ENCODE data around the gene RYR1.
A peak's percentile ranks its signal among the peaks of the same experiment; 100 is the strongest.
"Not testable (repeated sequence)": the region's sequence is repeated elsewhere in the genome, so short reads cannot be mapped to it uniquely, and the experiment has no call there.

The RYR1 gene

GRCh38 chr19:38511074-38511708 lies 77.7 kb downstream of the RYR1 start:
- DNase-seq = no peak
- Mint-ChIP-seq H3K4me3 (no peak overlapping the region), H3K36me3 (ENCODE audit: low read depth) (no peaks in the 10 kb centered on the region), H3K9me3 (no peaks in the 10 kb centered on the region), H3K4me1 (ENCODE audit: low read depth) (peaks cover 18% of the 10 kb centered on the region), H3K27me3 (no peaks in the 10 kb centered on the region), H3K27ac (no peak overlapping the region)

- Mint-ChIP-seq H3K9me3 (no peaks in the 10 kb centered on the region), H3K4me1 (ENCODE audit: low read depth) (peaks cover 18% of the 10 kb centered on the region), H3K27me3 (no peaks in the 10 kb centered on the region), H3K36me3 (ENCODE audit: low read depth) (no peaks in the 10 kb centered on the region), H3K27ac (no peak overlapping the region), H3K4me3 (no peak overlapping the region)
- no peak for DNase-seq
Observed at GRCh38 chr19:38512277-38512676, 78.8 kb downstream of the RYR1 start.

- H3K4me1 Mint-ChIP-seq (ENCODE audit: low read depth) = peaks cover 18% of the 10 kb centered on the region
- H3K4me3 Mint-ChIP-seq; H3K27me3 Mint-ChIP-seq; H3K36me3 Mint-ChIP-seq (ENCODE audit: low read depth); H3K9me3 Mint-ChIP-seq; DNase-seq: not testable (repeated sequence)
- H3K27ac Mint-ChIP-seq = peak overlapping the region; percentile 37
Observed at GRCh38 chr19:38513156-38513555, 79.7 kb downstream of the RYR1 start.

GRCh38 chr19:38513762-38514167 lies 80.3 kb downstream of the RYR1 start:
- H3K27me3 Mint-ChIP-seq = no peaks in the 10 kb centered on the region
- peaks cover 18% of the 10 kb centered on the region for H3K4me1 Mint-ChIP-seq (ENCODE audit: low read depth)
- DNase-seq = no peak
- H3K27ac Mint-ChIP-seq = no peak overlapping the region
- no peak overlapping the region for H3K4me3 Mint-ChIP-seq
- H3K9me3 Mint-ChIP-seq = no peaks in the 10 kb centered on the region
- no peaks in the 10 kb centered on the region for H3K36me3 Mint-ChIP-seq (ENCODE audit: low read depth)

- Mint-ChIP-seq H3K4me3 (no peak overlapping the region), H3K27me3 (no peaks in the 10 kb centered on the region), H3K36me3 (ENCODE audit: low read depth) (no peaks in the 10 kb centered on the region), H3K9me3 (no peaks in the 10 kb centered on the region), H3K4me1 (ENCODE audit: low read depth) (peaks cover 18% of the 10 kb centered on the region), H3K27ac (no peak overlapping the region)
- peak; percentile 87 for DNase-seq
Observed at GRCh38 chr19:38514812-38515633, 81.5 kb downstream of the RYR1 start.

- Mint-ChIP-seq H3K27me3 (no peaks in the 10 kb centered on the region), H3K27ac (no peak overlapping the region), H3K4me3 (no peak overlapping the region), H3K4me1 (ENCODE audit: low read depth) (peaks cover 18% of the 10 kb centered on the region), H3K36me3 (ENCODE audit: low read depth) (no peaks in the 10 kb centered on the region), H3K9me3 (no peaks in the 10 kb centered on the region)
- DNase-seq = no peak
Observed at GRCh38 chr19:38515896-38516295, 82.4 kb downstream of the RYR1 start.

- no peak overlapping the region for H3K4me3 Mint-ChIP-seq
- H3K36me3 Mint-ChIP-seq (ENCODE audit: low read depth) = no peaks in the 10 kb centered on the region
- peaks cover 18% of the 10 kb centered on the region for H3K4me1 Mint-ChIP-seq (ENCODE audit: low read depth)
Observed at GRCh38 chr19:38516802-38517201, 83.3 kb downstream of the RYR1 start.

GRCh38 chr19:38517321-38517720 lies 83.8 kb downstream of the RYR1 start:
- no peak overlapping the region for H3K4me3 Mint-ChIP-seq
- no peak for DNase-seq
- no peaks in the 10 kb centered on the region for H3K36me3 Mint-ChIP-seq (ENCODE audit: low read depth)
- no peaks in the 10 kb centered on the region for H3K9me3 Mint-ChIP-seq
- H3K4me1 Mint-ChIP-seq (ENCODE audit: low read depth) = peaks cover 18% of the 10 kb centered on the region
- H3K27ac Mint-ChIP-seq = no peak overlapping the region
- no peaks in the 10 kb centered on the region for H3K27me3 Mint-ChIP-seq

More at GRCh38 chr19:38516802-38517201, 83.3 kb downstream of the RYR1 start:
- Mint-ChIP-seq H3K27me3 (no peaks in the 10 kb centered on the region), H3K9me3 (no peaks in the 10 kb centered on the region), H3K27ac (peak overlapping the region; percentile 47)
- no peak for DNase-seq

- not testable (repeated sequence) for H3K27me3 Mint-ChIP-seq; H3K9me3 Mint-ChIP-seq; DNase-seq; H3K27ac Mint-ChIP-seq; H3K4me3 Mint-ChIP-seq; H3K36me3 Mint-ChIP-seq (ENCODE audit: low read depth)
- peaks cover 18% of the 10 kb centered on the region for H3K4me1 Mint-ChIP-seq (ENCODE audit: low read depth)
Observed at GRCh38 chr19:38517980-38518379, 84.5 kb downstream of the RYR1 start.

GRCh38 chr19:38519168-38519567 lies 85.7 kb downstream of the RYR1 start:
- Mint-ChIP-seq H3K36me3 (ENCODE audit: low read depth) (no peaks in the 10 kb centered on the region), H3K27ac (no peak overlapping the region), H3K4me1 (ENCODE audit: low read depth) (peaks cover 9% of the 10 kb centered on the region), H3K4me3 (no peak overlapping the region), H3K9me3 (no peaks in the 10 kb centered on the region), H3K27me3 (no peaks in the 10 kb centered on the region)
- DNase-seq = no peak

GRCh38 chr19:38519988-38520387 lies 86.5 kb downstream of the RYR1 start:
- no peak for DNase-seq
- H3K27me3 Mint-ChIP-seq = no peaks in the 10 kb centered on the region
- no peaks in the 10 kb centered on the region for H3K36me3 Mint-ChIP-seq (ENCODE audit: low read depth)
- no peaks in the 10 kb centered on the region for H3K9me3 Mint-ChIP-seq
- H3K4me1 Mint-ChIP-seq (ENCODE audit: low read depth) = peaks cover 4% of the 10 kb centered on the region
- no peak overlapping the region for H3K4me3 Mint-ChIP-seq
- H3K27ac Mint-ChIP-seq = no peak overlapping the region

- no peaks in the 10 kb centered on the region for H3K27me3 Mint-ChIP-seq
- H3K36me3 Mint-ChIP-seq (ENCODE audit: low read depth) = no peaks in the 10 kb centered on the region
- H3K4me1 Mint-ChIP-seq (ENCODE audit: low read depth) = no peaks in the 10 kb centered on the region
- no peak for DNase-seq
- H3K4me3 Mint-ChIP-seq = no peak overlapping the region
- H3K27ac Mint-ChIP-seq = no peak overlapping the region
- H3K9me3 Mint-ChIP-seq = no peaks in the 10 kb centered on the region
Observed at GRCh38 chr19:38522915-38523314, 89.4 kb downstream of the RYR1 start.

GRCh38 chr19:38523319-38523718 lies 89.8 kb downstream of the RYR1 start:
- no peak overlapping the region for H3K27ac Mint-ChIP-seq
- no peaks in the 10 kb centered on the region for H3K4me1 Mint-ChIP-seq (ENCODE audit: low read depth)
- DNase-seq = no peak
- no peaks in the 10 kb centered on the region for H3K9me3 Mint-ChIP-seq
- no peaks in the 10 kb centered on the region for H3K36me3 Mint-ChIP-seq (ENCODE audit: low read depth)
- H3K4me3 Mint-ChIP-seq = no peak overlapping the region
- no peaks in the 10 kb centered on the region for H3K27me3 Mint-ChIP-seq

- H3K4me1 Mint-ChIP-seq (ENCODE audit: low read depth) = no peaks in the 10 kb centered on the region
- H3K4me3 Mint-ChIP-seq = no peak overlapping the region
- DNase-seq = no peak
- no peaks in the 10 kb centered on the region for H3K9me3 Mint-ChIP-seq
- no peaks in the 10 kb centered on the region for H3K36me3 Mint-ChIP-seq (ENCODE audit: low read depth)
- H3K27ac Mint-ChIP-seq = no peak overlapping the region
- no peaks in the 10 kb centered on the region for H3K27me3 Mint-ChIP-seq
Observed at GRCh38 chr19:38524369-38524768, 90.9 kb downstream of the RYR1 start.

GRCh38 chr19:38524994-38525634 lies 91.6 kb downstream of the RYR1 start:
- H3K27me3 Mint-ChIP-seq = no peaks in the 10 kb centered on the region
- no peak overlapping the region for H3K27ac Mint-ChIP-seq
- no peaks in the 10 kb centered on the region for H3K9me3 Mint-ChIP-seq
- DNase-seq = no peak
- no peak overlapping the region for H3K4me3 Mint-ChIP-seq
- no peaks in the 10 kb centered on the region for H3K4me1 Mint-ChIP-seq (ENCODE audit: low read depth)
- H3K36me3 Mint-ChIP-seq (ENCODE audit: low read depth) = no peaks in the 10 kb centered on the region
